Measurements from ENCODE around the gene CERCAM.

The CERCAM gene

GRCh38 chr9:128389395-128390149, 31.1 kb upstream of the CERCAM start:
- DNase-seq (ENCODE audit: low read depth), result no peak
- H3K4me3 ChIP-seq (ENCODE audit: low read depth, low read length), result no peak overlapping the region
- TF ChIP-seq CTCF (IDR thresholded peaks at IDR 0.05; ENCODE audit: low read depth, low read length, missing control alignments), result no peak
- in situ Hi-C loops (cut with HindIII; ENCODE audit: low sequenced_read_pairs), result no loop called here

- no peak for TF ChIP-seq CTCF (IDR thresholded peaks at IDR 0.05; ENCODE audit: low read depth, low read length, missing control alignments)
- in situ Hi-C loops (cut with HindIII; ENCODE audit: low sequenced_read_pairs), result no loop called here
- H3K4me3 ChIP-seq (ENCODE audit: low read depth, low read length), result no peak overlapping the region
- no peak for DNase-seq (ENCODE audit: low read depth)
Observed at GRCh38 chr9:128390150-128390812, 30.4 kb upstream of the CERCAM start.

GRCh38 chr9:128390813-128391711, 29.6 kb upstream of the CERCAM start:
- DNase-seq (ENCODE audit: low read depth), result no peak
- in situ Hi-C loops (cut with HindIII; ENCODE audit: low sequenced_read_pairs), result no loop called here

GRCh38 chr9:128391956-128392301, 28.7 kb upstream of the CERCAM start:
- no peak overlapping the region for H3K4me3 ChIP-seq (ENCODE audit: low read depth, low read length)
- no peak for TF ChIP-seq CTCF (IDR thresholded peaks at IDR 0.05; ENCODE audit: low read depth, low read length, missing control alignments)
- no peak for DNase-seq (ENCODE audit: low read depth)
- in situ Hi-C loops (cut with HindIII; ENCODE audit: low sequenced_read_pairs), result no loop called here

More at GRCh38 chr9:128390813-128391711, 29.6 kb upstream of the CERCAM start:
- H3K4me3 ChIP-seq (ENCODE audit: low read depth, low read length), result no peak overlapping the region
- TF ChIP-seq CTCF (IDR thresholded peaks at IDR 0.05; ENCODE audit: low read depth, low read length, missing control alignments), result no peak

GRCh38 chr9:128392302-128393144, 28.1 kb upstream of the CERCAM start:
- in situ Hi-C loops (cut with HindIII; ENCODE audit: low sequenced_read_pairs), result no loop called here
- H3K4me3 ChIP-seq (ENCODE audit: low read depth, low read length), result no peak overlapping the region
- TF ChIP-seq CTCF (IDR thresholded peaks at IDR 0.05; ENCODE audit: low read depth, low read length, missing control alignments), result no peak
- DNase-seq (ENCODE audit: low read depth), result no peak
